GM19397 (cell line): ENCODE results near the gene ACTN1.
"Not testable (repeated sequence)": the region's sequence is repeated elsewhere in the genome, so short reads cannot be mapped to it uniquely, and the experiment has no call there.

Experiments
- ATAC-seq: cut with Tn5 transposase; IDR thresholded peaks from one replicate; pipeline ENCODE4 v1.9.1; 2021; ENCODE audit warnings: mild to moderate bottlenecking, moderate library complexity; ENCODE audit not compliant: unreplicated experiment

The ACTN1 gene

GRCh38 chr14:68986926-68987652 lies 8.0 kb upstream of the ACTN1 start:
- ATAC-seq: no peak

DNA sequence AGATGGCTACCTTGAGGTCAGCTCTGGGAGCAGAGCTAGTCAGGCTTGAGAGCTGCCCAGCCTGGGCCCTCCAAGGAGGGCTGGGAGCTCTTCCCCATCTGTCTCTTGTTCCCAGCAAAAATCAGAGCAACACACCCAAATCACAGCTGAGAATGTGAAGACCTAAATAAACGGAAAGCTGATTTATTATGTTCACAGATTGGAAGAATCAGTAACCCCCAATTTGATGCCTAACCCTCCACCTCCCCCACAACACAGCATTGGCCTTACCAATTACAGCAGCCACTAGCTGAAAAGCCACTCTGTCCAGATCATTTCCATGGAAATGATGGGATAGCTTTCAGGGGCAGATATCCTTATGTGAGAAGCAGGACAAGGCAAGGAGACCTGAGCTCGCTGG lies 7.1 kb upstream of the ACTN1 start:
- no peak for ATAC-seq

DNA sequence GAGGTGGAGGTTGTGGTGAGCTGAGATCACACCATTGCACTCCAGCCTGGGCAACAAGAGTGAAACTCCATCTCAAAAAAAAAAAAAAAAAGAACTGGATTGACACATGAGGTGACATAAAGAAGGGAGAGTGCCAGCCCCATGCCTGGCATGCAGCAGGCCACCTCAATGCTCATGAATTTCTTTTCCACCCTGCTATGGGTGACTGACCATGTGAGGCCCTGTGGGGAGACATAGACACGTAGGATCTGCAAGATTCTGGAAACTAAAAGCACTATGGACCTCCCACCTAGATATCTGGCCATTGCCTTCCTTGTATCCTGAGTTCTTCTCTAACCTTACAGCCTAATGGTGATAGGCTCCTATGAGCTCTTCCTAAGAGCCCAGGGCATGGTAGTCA lies 5.6 kb upstream of the ACTN1 start:
- no peak for ATAC-seq

GRCh38 chr14:68983191-68983590 lies 4.1 kb upstream of the ACTN1 start:
- ATAC-seq: no peak

DNA sequence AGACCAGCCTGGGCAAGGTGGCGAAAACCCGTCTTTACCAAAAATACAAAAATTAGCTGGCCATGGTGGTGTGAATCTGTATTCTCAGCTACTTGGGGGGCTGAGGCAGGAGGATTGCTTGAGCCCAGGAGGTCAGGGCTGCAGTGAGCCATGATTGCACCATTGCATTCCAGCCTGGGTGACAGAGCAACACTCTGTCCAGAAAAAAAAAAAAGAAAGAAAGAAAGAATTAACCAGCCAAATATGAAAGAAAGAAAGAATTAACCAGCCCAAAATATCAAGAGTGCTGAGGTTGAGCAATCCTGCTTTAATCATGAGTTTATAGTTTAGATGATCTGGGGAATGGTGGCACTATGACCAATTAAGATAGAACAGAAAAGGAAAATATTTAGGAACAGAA lies 3.5 kb upstream of the ACTN1 start:
- ATAC-seq: no peak

GRCh38 chr14:68981539-68981976 lies 2.5 kb upstream of the ACTN1 start:
- no peak for ATAC-seq

DNA sequence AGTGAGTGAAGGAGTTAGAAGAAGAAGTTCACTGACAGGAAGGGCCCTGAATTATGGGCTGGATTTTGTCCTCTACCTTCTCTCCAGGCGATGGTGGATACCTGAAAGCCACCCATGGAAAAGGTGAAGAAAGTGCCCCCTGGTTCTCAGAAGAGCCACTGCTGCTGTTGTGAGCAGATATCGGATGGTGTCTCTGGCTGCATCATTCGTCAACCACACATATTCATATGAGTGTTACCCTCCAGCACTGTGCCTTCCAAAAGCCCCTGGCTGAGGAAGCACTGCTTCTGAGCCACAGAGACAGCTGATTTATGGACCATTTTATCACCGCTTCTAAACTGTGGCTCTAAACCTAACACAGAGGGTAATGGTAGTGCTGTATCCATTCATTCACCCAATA lies 2.0 kb upstream of the ACTN1 start:
- no peak for ATAC-seq

DNA sequence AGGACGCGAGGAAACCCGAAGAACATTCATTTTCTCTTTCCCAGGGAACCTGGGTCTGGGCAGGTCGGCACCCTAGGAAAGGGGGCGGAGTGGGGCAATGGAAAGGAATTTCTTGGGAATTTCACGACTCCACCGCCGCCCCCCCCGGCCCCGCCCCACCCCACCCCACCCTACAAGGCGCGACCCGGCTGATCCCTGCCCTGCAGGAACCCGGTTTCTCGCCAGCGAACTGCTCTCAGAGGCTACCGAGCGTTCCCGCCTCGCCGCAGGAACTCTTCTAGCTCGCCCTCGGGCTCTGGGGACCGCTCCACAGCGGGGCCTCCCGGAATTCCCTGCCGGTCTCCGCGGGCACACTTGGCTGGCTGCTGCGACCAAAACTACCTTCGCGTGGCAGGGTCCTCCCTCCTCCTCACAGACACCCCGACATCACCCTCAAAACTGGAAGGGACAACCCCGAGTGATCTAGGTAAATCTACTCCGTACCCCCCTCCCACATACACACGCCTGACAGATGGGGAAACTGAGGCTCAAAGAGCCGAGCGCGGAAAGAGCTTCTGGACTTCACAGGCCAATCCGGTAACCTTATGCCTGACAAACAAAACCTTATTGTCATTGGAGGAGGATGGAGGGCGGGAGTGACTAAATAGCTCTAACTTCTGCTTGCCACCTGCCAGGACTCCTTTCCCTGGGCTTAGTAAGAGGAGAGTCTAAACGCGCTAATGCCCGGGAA lies 785 bp upstream of the ACTN1 start:
- ATAC-seq: no peak

- no peak for ATAC-seq
These were observed 760 bp downstream of the ACTN1 start for GRCh38 chr14:68978172-68978911.

DNA sequence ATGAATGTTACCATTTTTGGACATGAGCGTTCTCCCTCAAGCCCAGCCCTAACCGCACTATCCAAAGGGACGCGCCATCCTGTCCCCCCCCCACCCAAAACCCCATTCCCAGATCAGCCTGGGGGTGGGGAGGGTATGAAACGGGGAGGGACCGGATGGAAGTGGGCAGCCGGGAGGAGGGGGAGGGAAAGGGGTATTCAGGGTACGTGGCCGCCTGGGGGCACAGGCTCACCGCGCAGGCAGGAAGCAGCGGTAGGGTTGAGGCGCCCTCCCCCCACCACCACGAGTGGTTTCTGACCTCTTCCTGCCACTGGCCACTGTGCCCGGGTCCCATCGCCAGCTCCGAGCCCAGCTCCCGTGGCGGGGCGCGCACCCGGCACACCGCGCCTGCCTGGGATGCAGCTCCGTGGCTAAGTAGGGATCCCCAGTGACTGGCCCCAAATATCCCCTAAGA lies 1.4 kb downstream of the ACTN1 start:
- no peak for ATAC-seq

DNA sequence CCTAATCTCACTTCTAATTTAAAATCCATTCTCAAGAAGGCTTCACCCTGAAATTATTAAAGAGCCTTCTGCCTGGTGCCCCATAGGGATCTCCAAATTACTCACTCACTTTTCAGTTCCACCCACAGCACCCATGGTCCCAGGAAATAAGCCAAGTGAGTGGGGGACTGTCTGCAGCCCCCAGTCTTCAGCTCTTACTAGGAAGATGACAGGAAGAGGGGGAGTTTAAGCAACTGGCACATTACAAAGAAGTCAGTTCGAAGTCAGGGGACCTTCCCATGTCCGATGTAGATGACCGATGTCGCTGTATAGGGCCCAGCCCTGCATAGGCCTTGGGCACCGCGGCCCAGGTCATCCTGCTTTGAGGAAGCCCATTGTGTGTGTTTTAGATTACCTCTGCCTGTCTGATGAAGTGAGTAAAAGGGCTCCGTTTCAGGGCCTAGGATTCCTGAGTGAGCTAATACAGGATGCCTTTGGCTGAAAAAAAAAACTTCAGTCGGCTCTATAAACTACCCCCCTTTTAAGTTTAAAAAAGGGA lies 1.9 kb downstream of the ACTN1 start:
- ATAC-seq: no peak

GRCh38 chr14:68976160-68977067 lies 2.7 kb downstream of the ACTN1 start:
- ATAC-seq: no peak

- no peak for ATAC-seq
These were observed 3.4 kb downstream of the ACTN1 start for GRCh38 chr14:68975667-68976066.

DNA sequence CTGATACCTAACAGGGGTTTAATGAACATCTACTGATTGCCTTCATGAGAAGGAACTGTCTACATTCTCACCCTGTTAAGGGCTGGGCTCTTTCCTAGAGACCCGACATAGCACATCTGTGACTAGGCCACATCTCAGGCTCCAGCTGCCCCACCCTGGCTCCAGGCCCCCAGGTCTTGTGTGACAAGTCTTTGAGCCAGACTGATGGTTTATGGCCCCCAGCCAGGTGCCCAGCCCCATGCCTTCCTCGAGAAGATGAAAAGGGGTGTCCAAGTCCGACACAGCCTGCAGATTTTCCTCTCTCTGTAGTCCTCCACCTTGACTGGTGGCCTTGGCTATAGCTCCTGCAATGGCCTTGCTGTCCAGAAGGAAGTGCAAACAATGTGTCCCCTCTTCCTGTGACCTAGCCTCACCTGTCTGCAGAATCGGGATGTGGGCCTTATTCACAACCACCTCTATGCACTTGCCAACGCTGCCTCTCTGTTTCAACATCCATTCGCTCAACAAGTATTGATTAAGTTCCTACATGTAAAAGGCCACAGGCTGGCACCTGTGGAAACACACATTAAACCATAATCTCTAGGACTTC lies 4.2 kb downstream of the ACTN1 start:
- ATAC-seq: no peak

DNA sequence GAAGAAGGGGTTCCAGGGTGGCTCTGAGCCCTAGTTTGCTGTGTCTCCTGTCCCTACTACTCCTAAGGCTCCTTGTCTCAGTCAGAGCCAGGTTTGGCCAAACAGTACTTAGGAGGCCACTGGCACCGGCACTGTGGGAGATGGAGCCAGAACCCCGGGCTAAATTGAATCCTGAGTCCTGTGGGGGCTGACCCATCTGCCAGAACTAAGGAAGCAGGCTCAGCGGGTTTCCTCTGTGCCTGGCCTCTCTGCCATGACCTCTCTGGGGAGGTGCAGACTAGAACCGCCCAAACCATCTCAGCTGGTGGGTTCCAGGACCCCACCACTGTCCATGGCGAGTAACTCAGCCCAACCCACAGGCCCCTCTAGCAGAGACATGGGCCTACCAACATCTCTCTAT lies 5.5 kb downstream of the ACTN1 start:
- ATAC-seq: no peak

- ATAC-seq: not testable (repeated sequence)
These were observed 5.9 kb downstream of the ACTN1 start for GRCh38 chr14:68973219-68973565.

GRCh38 chr14:68972507-68973218 lies 6.4 kb downstream of the ACTN1 start:
- no peak for ATAC-seq

GRCh38 chr14:68971411-68972035 lies 7.6 kb downstream of the ACTN1 start:
- ATAC-seq: no peak

- ATAC-seq: no peak
These were observed 8.4 kb downstream of the ACTN1 start for GRCh38 chr14:68970736-68971135.
